ENCODE measurements around the gene ZMYND10. TPM values are rescaled to one million over a fixed set of nuclear protein-coding genes. Genes with fewer than 3 reads are reported as not detected.

ZMYND10 gene
- total RNA-seq, 1 experiment from 2014 or later: 0.17 TPM

- no peak for DNase-seq (ENCODE audit: low read depth)
Measured at GRCh38 chr3:50303013-50303815, 42.3 kb downstream of the ZMYND10 start, which contains the start of gene HYAL1. Gene HYAL1, minus strand, starts transcription at chr3:50303574. Its CDS starts 618 bp downstream, at chr3:50302956.

DNA sequence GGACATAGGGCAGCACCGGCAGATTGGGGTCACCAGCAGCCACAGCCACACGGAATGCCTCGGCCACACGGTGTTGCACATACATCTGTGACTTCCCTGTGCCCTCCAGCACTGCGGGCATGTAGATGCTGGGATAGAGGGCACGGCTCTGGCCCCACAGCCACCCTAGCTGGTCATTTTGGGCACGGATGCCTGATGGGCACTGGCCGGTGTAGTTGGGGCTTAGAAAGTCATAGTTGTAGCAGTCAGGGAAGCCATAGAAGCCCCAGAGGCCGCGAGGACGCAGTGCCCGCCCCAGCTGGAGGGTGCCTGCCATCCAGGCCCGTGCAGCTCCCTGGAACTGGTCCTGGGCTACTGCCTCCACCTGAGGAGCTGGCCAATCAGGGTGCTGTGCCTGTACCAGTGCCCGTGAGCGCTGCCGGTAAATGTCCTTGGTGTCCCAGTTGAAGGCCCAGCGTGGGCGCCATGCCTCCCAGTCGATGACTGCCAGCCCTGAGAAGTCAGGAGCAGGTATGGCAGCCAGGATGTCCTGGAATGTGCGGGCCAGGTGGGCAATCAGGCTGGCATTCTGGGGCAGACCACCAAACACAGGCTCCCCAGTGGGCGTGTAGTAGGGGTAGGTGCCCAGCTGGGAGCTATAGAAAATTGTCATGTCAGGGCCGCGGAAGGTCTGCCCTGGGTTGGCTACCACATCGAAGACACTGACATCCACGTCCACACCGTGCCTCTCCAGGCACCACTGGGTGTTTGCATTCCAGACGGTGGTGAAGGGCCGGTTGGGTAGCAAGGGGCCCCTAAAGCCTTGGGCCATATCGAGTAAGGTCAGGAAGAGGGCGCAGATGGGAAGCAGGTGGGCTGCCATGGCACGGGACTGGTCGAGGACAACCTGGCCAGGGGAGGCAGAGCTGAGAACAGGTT is 43.2 kb downstream of the ZMYND10 start:
- DNase-seq (ENCODE audit: low read depth): no peak

GRCh38 chr3:50300681-50301254 is 44.8 kb downstream of the ZMYND10 start:
- no peak for DNase-seq (ENCODE audit: low read depth)

GRCh38 chr3:50299929-50300680 is 45.4 kb downstream of the ZMYND10 start:
- DNase-seq (ENCODE audit: low read depth): no peak

- no peak for DNase-seq (ENCODE audit: low read depth)
Measured at GRCh38 chr3:50299638-50299928, 45.9 kb downstream of the ZMYND10 start.

- peak; percentile 98 for DNase-seq (ENCODE audit: low read depth)
Measured at GRCh38 chr3:50298836-50299637, 46.5 kb downstream of the ZMYND10 start, which contains the start of the genes HYAL3 and NAA80. Gene HYAL3, minus strand, starts transcription at chr3:50299405. Its CDS starts 3,803 bp downstream, at chr3:50295602. Gene NAA80, minus strand, starts transcription at chr3:50299405. Its CDS starts 1,942 bp downstream, at chr3:50297463.

DNA sequence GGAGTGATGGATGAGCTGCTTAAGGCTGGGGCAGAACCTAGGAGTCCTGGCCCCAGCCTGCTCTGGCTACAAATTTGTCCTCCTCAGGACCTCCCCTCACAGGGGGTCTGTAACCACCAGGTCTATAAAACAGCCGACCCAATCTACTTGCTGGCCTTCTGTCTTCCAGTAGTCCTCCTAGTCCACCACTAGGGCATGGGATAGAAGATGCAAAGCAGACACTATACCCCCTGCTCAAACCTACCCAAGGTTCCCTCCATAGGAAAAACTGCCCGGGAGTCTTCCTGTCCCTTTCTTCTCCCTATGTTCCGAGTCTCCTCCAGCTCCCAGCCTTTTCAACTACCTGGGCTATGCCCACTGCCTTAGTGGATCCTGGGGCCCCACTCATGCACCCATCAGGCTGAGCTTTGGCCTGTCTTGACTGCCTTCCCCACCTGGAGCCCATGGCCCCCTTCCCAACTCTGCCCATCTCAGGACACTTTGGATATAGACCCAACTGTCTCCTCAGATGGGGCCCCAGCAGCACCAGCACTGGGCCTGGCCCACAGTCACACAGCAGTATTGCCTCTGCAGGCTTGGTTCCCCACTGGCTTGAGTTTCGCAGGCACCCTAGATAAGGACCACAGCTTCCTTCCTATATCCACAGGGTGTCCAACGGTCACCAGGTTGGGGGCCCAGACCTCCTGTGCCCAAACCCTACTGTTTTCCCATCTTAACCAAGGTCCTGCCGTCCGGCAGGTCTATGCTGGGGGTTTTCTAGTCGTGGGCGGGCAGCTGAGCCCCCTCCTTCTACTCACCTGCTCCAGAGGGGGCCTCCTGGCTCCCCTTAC is 47.4 kb downstream of the ZMYND10 start:
- DNase-seq (ENCODE audit: low read depth): no peak

DNA sequence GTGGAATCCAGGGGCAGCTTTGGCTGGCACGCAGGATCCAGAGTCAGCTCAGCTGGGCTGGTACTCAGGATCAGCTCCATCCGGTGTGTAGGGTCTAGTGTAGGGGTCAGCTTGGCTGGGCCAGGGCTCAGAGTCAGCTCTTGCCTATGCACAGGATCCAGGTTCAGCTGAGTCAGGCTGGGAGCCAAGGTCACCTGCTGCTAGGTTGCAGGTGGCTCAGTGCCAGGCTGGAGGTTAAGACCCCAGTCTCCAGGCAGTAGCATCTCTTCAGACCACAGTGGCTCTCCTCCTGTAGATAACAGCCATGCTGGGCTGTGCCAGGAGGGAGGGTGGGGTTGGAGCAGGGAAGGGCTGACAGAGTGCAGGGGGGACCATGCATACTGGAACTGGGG is 48.2 kb downstream of the ZMYND10 start:
- no peak for DNase-seq (ENCODE audit: low read depth)

DNA sequence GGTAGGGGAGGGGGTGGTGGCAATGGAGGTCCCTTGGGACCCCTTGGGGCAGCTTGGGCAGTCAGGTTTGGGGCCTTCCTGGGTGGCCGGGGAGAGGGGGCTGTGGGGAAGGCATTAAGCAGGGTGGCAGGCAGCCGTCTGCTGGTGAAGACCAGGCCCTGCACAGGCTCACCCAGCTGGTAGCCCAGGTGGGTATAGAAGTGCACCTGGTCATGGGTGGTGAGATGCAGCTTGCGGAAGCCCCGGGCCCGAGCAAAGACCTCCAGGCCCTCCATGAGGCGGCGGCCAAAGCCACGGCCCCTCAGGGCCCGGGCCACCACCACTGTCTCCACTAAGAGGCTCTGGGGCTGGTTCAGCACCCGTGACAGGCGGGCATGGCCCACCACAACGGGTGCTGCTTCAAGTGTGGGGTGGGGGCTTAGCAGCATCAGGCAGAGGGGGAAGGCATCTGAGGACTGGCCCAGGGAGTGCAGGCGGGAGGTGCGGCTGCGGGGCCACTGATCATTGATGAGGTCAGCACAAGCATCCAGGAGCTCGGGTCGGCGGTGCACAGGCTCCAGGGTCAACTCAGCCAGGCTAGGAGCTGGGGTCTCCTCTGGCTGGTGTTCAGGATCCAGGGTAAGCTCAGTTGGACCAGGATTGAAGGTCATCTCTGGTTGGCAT is 48.7 kb downstream of the ZMYND10 start:
- DNase-seq (ENCODE audit: low read depth): no peak

GRCh38 chr3:50295553-50296431 is 49.7 kb downstream of the ZMYND10 start:
- DNase-seq (ENCODE audit: low read depth): no peak

- DNase-seq (ENCODE audit: low read depth): no peak
Measured at GRCh38 chr3:50294492-50295403, 50.8 kb downstream of the ZMYND10 start.

- DNase-seq (ENCODE audit: low read depth): no peak
Measured at GRCh38 chr3:50294089-50294488, 51.4 kb downstream of the ZMYND10 start.

DNA sequence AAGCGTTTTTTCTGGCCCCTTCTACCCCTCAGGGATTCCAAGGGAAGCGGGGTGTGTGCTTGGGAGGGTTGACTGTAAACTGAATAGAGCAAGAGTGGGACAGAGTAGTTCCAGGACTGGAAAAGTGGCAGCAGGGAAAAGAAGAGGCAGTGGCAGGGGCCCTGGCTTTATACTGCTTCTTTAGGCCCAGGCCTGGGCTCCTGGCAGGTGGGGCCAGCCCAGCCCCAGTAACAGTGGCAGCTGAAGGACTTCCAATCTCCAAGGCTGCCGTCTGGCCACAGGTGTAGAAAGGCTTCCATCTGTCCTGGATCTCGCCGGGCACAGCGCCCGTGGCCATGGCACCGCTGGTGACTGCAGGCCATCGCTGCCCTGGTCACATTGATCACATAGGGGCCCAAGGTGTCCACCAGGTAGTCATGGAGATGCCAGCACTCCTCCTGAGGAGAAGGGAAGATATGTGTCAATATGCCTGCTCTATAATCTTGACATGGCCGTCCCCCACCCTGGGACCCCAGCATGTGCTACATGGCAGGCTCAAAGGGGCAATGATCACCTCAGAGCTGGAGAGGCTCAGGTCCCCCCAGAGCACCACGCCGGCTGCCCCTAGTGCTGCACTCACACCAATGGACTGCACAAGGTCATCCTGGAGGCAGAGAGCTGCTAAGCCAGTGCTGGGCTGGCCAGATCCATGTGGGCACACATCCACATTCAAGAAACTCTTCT is 52.3 kb downstream of the ZMYND10 start:
- DNase-seq (ENCODE audit: low read depth): no peak

DNA sequence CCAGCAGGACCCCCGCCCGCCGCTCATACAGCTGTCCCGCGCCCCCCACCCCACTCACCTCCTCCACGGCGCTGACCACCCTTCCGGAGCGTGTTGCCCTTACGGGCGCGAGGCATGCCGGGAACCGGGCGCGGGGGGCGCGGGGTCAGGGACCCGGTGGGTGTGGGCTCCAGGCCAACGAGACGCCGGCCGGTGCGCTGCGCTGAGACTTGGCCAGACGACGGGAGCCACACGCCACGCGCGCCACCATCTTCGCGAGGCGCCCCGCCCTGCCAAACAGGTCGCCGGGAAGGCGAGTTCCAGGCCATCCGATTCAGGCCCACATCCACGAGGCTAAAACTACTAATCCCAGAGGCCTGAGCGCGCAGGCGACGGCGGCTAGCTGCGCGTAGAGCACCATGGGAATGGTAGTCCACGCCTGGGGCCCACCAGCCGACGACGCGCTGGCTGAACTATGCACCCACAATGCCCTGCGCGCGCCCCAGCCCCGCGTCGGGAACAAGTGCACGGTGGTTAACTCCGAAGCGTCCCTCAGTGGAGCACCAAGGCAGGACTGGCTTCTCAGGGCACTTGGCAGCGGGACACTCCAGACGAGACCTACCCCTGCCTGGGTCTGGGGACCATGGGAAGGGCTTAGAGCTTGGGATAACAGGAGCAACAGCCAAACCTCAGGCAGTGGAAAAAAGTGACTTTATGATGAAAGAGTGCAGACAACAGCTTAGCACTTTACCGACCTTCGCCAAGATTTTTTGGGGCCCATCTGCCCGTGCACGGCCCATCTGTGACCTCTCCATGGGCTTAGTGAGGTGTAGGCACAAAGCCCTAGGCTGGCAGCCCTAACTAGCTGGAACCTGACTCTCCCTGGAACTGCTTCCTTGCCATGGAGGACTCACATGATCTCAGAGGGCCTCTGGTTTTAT is 53.1 kb downstream of the ZMYND10 start, which contains the start of gene IFRD2:
Gene IFRD2, minus strand, starts transcription at position 271 of the 920 bp plus-strand sequence. Its CDS starts 155 bp downstream, at position 116.
- peak; percentile 97 for DNase-seq (ENCODE audit: low read depth)

Data from Daoy (cell line).